KMS-11 (cell line): Measurements from ENCODE around the gene SYT2.
"Not testable (repeated sequence)": the region's sequence is repeated elsewhere in the genome, so short reads cannot be mapped to it uniquely, and the experiment has no call there.

Experiments
- H2AFZ ChIP-seq: fragments of 200-600 bp; sonication (generic); 2 replicates; pipeline ENCODE4 v1.6.1; 2016; ENCODE audit warnings: antibody characterized with exemption, mixed run types, low read depth
- H3K27ac ChIP-seq: fragments of 200-600 bp; sonication (generic); 2 replicates; pipeline ENCODE4 v1.6.1; 2016; ENCODE audit warnings: mild to moderate bottlenecking, mixed run types
- H3K27me3 ChIP-seq: fragments of 200-600 bp; sonication (generic); 2 replicates; pipeline ENCODE4 v1.6.1; 2017; ENCODE audit warnings: mild to moderate bottlenecking, low read depth, mixed run types, moderate library complexity; ENCODE audit not compliant: insufficient read depth
- H3K36me3 ChIP-seq: fragments of 200-600 bp; sonication (generic); 2 replicates; pipeline ENCODE4 v1.6.1; 2017; ENCODE audit warnings: mild to moderate bottlenecking, mixed run types; ENCODE audit not compliant: insufficient read depth
- H3K4me1 ChIP-seq: fragments of 200-600 bp; sonication (generic); 2 replicates; pipeline ENCODE4 v1.6.1; 2016; ENCODE audit warnings: mild to moderate bottlenecking, low read depth, mixed run types; ENCODE audit not compliant: poor library complexity, severe bottlenecking
- H3K4me2 ChIP-seq: fragments of 200-600 bp; sonication (generic); 2 replicates; pipeline ENCODE4 v1.7.0; 2016; ENCODE audit warnings: mild to moderate bottlenecking, mixed run types
- H3K4me3 ChIP-seq: fragments of 200-600 bp; sonication (generic); IDR thresholded peaks from 2 replicates; pipeline ENCODE4 v1.6.1; 2017; ENCODE audit warnings: low read depth, low read length, mixed read lengths; ENCODE audit not compliant: insufficient read depth
- H3K79me2 ChIP-seq: fragments of 200-600 bp; sonication (generic); 2 replicates; pipeline ENCODE4 v1.6.1; 2016; ENCODE audit warnings: low read depth, mixed run types; ENCODE audit not compliant: insufficient read depth
- H3K9ac ChIP-seq: fragments of 200-600 bp; sonication (generic); 2 replicates; pipeline ENCODE4 v1.6.1; 2016; ENCODE audit warnings: mild to moderate bottlenecking, mixed run types
- H4K20me1 ChIP-seq: fragments of 200-600 bp; sonication (generic); 2 replicates; pipeline ENCODE4 v1.6.1; 2016; ENCODE audit warnings: mild to moderate bottlenecking, mixed run types; ENCODE audit not compliant: insufficient read depth
- TF ChIP-seq, protein P1 (sequence below): fragments of 200-600 bp; sonication (generic); conservative IDR thresholded peaks from 2 replicates; pipeline ENCODE4 v1.6.1; 2017; ENCODE audit warnings: low read depth, mild to moderate bottlenecking, antibody characterized with exemption, low read length, moderate library complexity, mixed read lengths

Gene SYT2

GRCh38 chr1:202639500-202639899 lies 70.8 kb downstream of the SYT2 start:
- no peak overlapping the region for H3K4me2 ChIP-seq
- H3K27ac ChIP-seq, result no peak overlapping the region
- TF ChIP-seq, protein P1, sequence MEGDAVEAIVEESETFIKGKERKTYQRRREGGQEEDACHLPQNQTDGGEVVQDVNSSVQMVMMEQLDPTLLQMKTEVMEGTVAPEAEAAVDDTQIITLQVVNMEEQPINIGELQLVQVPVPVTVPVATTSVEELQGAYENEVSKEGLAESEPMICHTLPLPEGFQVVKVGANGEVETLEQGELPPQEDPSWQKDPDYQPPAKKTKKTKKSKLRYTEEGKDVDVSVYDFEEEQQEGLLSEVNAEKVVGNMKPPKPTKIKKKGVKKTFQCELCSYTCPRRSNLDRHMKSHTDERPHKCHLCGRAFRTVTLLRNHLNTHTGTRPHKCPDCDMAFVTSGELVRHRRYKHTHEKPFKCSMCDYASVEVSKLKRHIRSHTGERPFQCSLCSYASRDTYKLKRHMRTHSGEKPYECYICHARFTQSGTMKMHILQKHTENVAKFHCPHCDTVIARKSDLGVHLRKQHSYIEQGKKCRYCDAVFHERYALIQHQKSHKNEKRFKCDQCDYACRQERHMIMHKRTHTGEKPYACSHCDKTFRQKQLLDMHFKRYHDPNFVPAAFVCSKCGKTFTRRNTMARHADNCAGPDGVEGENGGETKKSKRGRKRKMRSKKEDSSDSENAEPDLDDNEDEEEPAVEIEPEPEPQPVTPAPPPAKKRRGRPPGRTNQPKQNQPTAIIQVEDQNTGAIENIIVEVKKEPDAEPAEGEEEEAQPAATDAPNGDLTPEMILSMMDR, result no peak
- H4K20me1 ChIP-seq, result no peaks in the 10 kb centered on the region
- H3K79me2 ChIP-seq, result no peaks in the 10 kb centered on the region
- H2AFZ ChIP-seq, result no peak overlapping the region
- peaks cover 31% of the 10 kb centered on the region for H3K27me3 ChIP-seq
- H3K4me3 ChIP-seq, result no peak overlapping the region
- H3K36me3 ChIP-seq, result no peaks in the 10 kb centered on the region
- H3K9ac ChIP-seq, result no peak overlapping the region
- H3K4me1 ChIP-seq, result no peaks in the 10 kb centered on the region

- H3K4me3 ChIP-seq, H3K27ac ChIP-seq, H3K36me3 ChIP-seq, H4K20me1 ChIP-seq, H3K79me2 ChIP-seq, H3K4me2 ChIP-seq, H3K4me1 ChIP-seq, H2AFZ ChIP-seq, H3K9ac ChIP-seq: not testable (repeated sequence)
- peaks cover 26% of the 10 kb centered on the region for H3K27me3 ChIP-seq
These were observed 71.5 kb downstream of the SYT2 start for GRCh38 chr1:202638701-202639305.

GRCh38 chr1:202638019-202638700 lies 72.1 kb downstream of the SYT2 start:
- H3K79me2 ChIP-seq, result no peaks in the 10 kb centered on the region
- no peak overlapping the region for H3K9ac ChIP-seq
- no peak overlapping the region for H3K4me2 ChIP-seq
- no peaks in the 10 kb centered on the region for H3K36me3 ChIP-seq
- peaks cover 25% of the 10 kb centered on the region for H3K27me3 ChIP-seq
- no peak overlapping the region for H3K4me3 ChIP-seq
- H4K20me1 ChIP-seq, result no peaks in the 10 kb centered on the region
- no peak overlapping the region for H2AFZ ChIP-seq
- TF ChIP-seq, protein P1, result no peak
- no peak overlapping the region for H3K27ac ChIP-seq
- no peaks in the 10 kb centered on the region for H3K4me1 ChIP-seq

- peaks cover 23% of the 10 kb centered on the region for H3K27me3 ChIP-seq
- H4K20me1 ChIP-seq, H2AFZ ChIP-seq, H3K4me1 ChIP-seq, H3K79me2 ChIP-seq, H3K4me3 ChIP-seq, H3K4me2 ChIP-seq, H3K27ac ChIP-seq, H3K36me3 ChIP-seq, H3K9ac ChIP-seq: not testable (repeated sequence)
These were observed 72.8 kb downstream of the SYT2 start for GRCh38 chr1:202637321-202638018.

DNA sequence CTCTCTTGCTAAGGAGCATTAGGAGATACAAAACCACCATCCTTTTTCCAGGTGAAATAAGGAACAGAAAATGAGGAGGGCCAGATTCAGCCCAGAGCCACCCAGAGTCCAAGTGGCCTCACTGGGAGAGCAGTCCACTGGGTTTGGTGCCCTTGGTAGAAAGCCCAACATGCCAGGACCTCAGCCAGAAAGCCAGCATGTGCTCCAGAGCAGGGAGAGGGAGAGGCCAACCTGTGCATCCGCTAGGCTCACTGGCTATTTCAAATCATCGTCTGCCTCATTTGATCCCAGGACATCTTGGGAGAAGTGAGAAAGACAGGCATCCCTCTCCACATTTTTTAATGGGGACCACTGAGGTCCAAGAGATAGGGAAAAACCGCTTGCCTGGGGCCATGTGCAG lies 74.1 kb downstream of the SYT2 start:
- H3K4me2 ChIP-seq, H3K4me1 ChIP-seq, H3K9ac ChIP-seq, H3K79me2 ChIP-seq, H3K4me3 ChIP-seq, H3K36me3 ChIP-seq, H4K20me1 ChIP-seq, H2AFZ ChIP-seq, H3K27ac ChIP-seq: not testable (repeated sequence)
- H3K27me3 ChIP-seq, result peaks cover 27% of the 10 kb centered on the region
